ENCODE results near the gene RFNG.

RFNG gene

GRCh38 chr17:82031885-82032627 lies 19.6 kb downstream of the RFNG start:
- no peak overlapping the region for H4K91ac ChIP-seq (ENCODE audit: low read depth, low read length, poor library complexity)
- H3K27ac ChIP-seq (replicated peaks; ENCODE audit: low read length), result no peak overlapping the region
- H3K27me3 ChIP-seq (ENCODE audit: control insufficient read depth in 3 of 3, insufficient read depth in 3 of 3, low read depth in 1 of 3, low read length in 3 of 3), result no peaks in the 10 kb centered on the region
- H4K8ac ChIP-seq (ENCODE audit: low read depth, low read length), result no peak overlapping the region
- no peak overlapping the region for H2BK5ac ChIP-seq (ENCODE audit: low read length)
- H3K9me3 ChIP-seq (replicated peaks in 1 of 2; ENCODE audit: control insufficient read depth in 2 of 2, insufficient read depth in 1 of 2, low read depth in 1 of 2, low read length in 2 of 2), result no peaks in the 10 kb centered on the region
- H3K36me3 ChIP-seq (replicated peaks in 1 of 2; ENCODE audit: control insufficient read depth in 2 of 2, insufficient read depth in 2 of 2, low read length in 2 of 2), result peaks cover 28 to 40% of the 10 kb centered on the region in 2 donors
- H3K18ac ChIP-seq (ENCODE audit: low read length), result peak overlapping the region; percentile 94
- H3K4ac ChIP-seq (ENCODE audit: low read length), result no peak overlapping the region
- H2BK12ac ChIP-seq (ENCODE audit: low read length), result no peak overlapping the region
- no CpG with 5 or more reads among the region's 59 CpGs for WGBS, 2 donors (ENCODE audit: extremely low coverage in 2 of 2, insufficient read length in 2 of 2, insufficient replicate concordance in 1 of 2)
- H3K79me1 ChIP-seq (ENCODE audit: low read depth, low read length), result peaks cover 10% of the 10 kb centered on the region
- H2BK120ac ChIP-seq (ENCODE audit: low read depth, low read length), result peak overlapping the region; percentile 81
- DNase-seq (ENCODE audit: low spot score), result no peak
- H2BK15ac ChIP-seq (ENCODE audit: low read length), result peak overlapping the region; percentile 54
- peak overlapping the region; percentile 80 for H3K23ac ChIP-seq (ENCODE audit: low read depth, low read length, poor library complexity)
- peak overlapping the region; percentile 46 to 79 for H3K4me3 ChIP-seq (ENCODE audit: low read length in 2 of 2)
- peak overlapping the region; percentile 2 for H3K14ac ChIP-seq (ENCODE audit: low read length)
- H2AK5ac ChIP-seq (ENCODE audit: low read depth, low read length), result peak overlapping the region; percentile 83
- peak overlapping the region; percentile 77 for H2AFZ ChIP-seq (ENCODE audit: low read length)
- peaks cover 13 to 19% of the 10 kb centered on the region in 2 donors for H3K4me1 ChIP-seq (ENCODE audit: control insufficient read depth in 2 of 2, insufficient read depth in 1 of 2, low read depth in 1 of 2, low read length in 2 of 2)
- peak overlapping the region; percentile 100 for H3K4me2 ChIP-seq (ENCODE audit: insufficient read depth, low read length, poor library complexity, severe bottlenecking)
- peak overlapping the region; percentile 82 for H3K9ac ChIP-seq (ENCODE audit: low read depth, low read length, poor library complexity)

GRCh38 chr17:82031303-82031884 lies 20.2 kb downstream of the RFNG start, which contains the start of gene RAC3:
Gene RAC3, plus strand, starts transcription at chr17:82031678. Its CDS starts 84 bp downstream, at chr17:82031762.
- Histone ChIP-seq H3K27ac (replicated peaks; ENCODE audit: low read length) (peak within 1 kb of the TSS; percentile 54), H2AK5ac (ENCODE audit: low read depth, low read length) (peak within 1 kb of the TSS; percentile 83), H3K18ac (ENCODE audit: low read length) (peak within 1 kb of the TSS; percentile 94), H3K9me3 (replicated peaks in 1 of 2; ENCODE audit: control insufficient read depth in 2 of 2, insufficient read depth in 1 of 2, low read depth in 1 of 2, low read length in 2 of 2) (no peaks in the 10 kb centered on the region), H3K23ac (ENCODE audit: low read depth, low read length, poor library complexity) (peak within 1 kb of the TSS; percentile 93), H2BK5ac (ENCODE audit: low read length) (peak within 1 kb of the TSS; percentile 3), H3K79me1 (ENCODE audit: low read depth, low read length) (peaks cover 5% of the 10 kb centered on the region), H3K36me3 (replicated peaks in 1 of 2; ENCODE audit: control insufficient read depth in 2 of 2, insufficient read depth in 2 of 2, low read length in 2 of 2) (peaks cover 30 to 36% of the 10 kb centered on the region in 2 donors), H3K14ac (ENCODE audit: low read length) (peak within 1 kb of the TSS; percentile 2), H4K91ac (ENCODE audit: low read depth, low read length, poor library complexity) (no peak within 1 kb of the TSS), H2BK15ac (ENCODE audit: low read length) (peak within 1 kb of the TSS; percentile 67), H4K8ac (ENCODE audit: low read depth, low read length) (no peak within 1 kb of the TSS), H2BK120ac (ENCODE audit: low read depth, low read length) (peak within 1 kb of the TSS; percentile 81), H3K4ac (ENCODE audit: low read length) (no peak within 1 kb of the TSS), H3K9ac (ENCODE audit: low read depth, low read length, poor library complexity) (peak within 1 kb of the TSS; percentile 82), H3K27me3 (ENCODE audit: control insufficient read depth in 3 of 3, insufficient read depth in 3 of 3, low read depth in 1 of 3, low read length in 3 of 3) (no peaks in the 10 kb centered on the region), H3K4me3 (ENCODE audit: low read length in 2 of 2) (peak within 1 kb of the TSS; percentile 46 to 84), H2BK12ac (ENCODE audit: low read length) (no peak within 1 kb of the TSS), H3K4me2 (ENCODE audit: insufficient read depth, low read length, poor library complexity, severe bottlenecking) (peak within 1 kb of the TSS; percentile 100), H2AFZ (ENCODE audit: low read length) (peak within 1 kb of the TSS; percentile 91), H3K4me1 (ENCODE audit: control insufficient read depth in 2 of 2, insufficient read depth in 1 of 2, low read depth in 1 of 2, low read length in 2 of 2) (peaks cover 8 to 14% of the 10 kb centered on the region in 2 donors)
- no CpG with 5 or more reads among the region's 96 CpGs for WGBS, 2 donors (ENCODE audit: extremely low coverage in 2 of 2, insufficient read length in 2 of 2, insufficient replicate concordance in 1 of 2)
- DNase-seq (ENCODE audit: low spot score), result peak; percentile 72

- H2BK12ac ChIP-seq (ENCODE audit: low read length), result no peak overlapping the region
- no peaks in the 10 kb centered on the region for H3K27me3 ChIP-seq (ENCODE audit: control insufficient read depth in 3 of 3, insufficient read depth in 3 of 3, low read depth in 1 of 3, low read length in 3 of 3)
- peak overlapping the region; percentile 91 for H2AFZ ChIP-seq (ENCODE audit: low read length)
- no CpG with 5 or more reads among the region's 94 CpGs for WGBS, 2 donors (ENCODE audit: extremely low coverage in 2 of 2, insufficient read length in 2 of 2, insufficient replicate concordance in 1 of 2)
- peak; percentile 76 for DNase-seq (ENCODE audit: low spot score)
- H2BK5ac ChIP-seq (ENCODE audit: low read length), result peak overlapping the region; percentile 90
- H4K8ac ChIP-seq (ENCODE audit: low read depth, low read length), result peak overlapping the region; percentile 65
- peaks cover 5 to 12% of the 10 kb centered on the region in 2 donors for H3K4me1 ChIP-seq (ENCODE audit: control insufficient read depth in 2 of 2, insufficient read depth in 1 of 2, low read depth in 1 of 2, low read length in 2 of 2)
- H3K4me3 ChIP-seq (ENCODE audit: low read length in 2 of 2), result peak overlapping the region; percentile 43 to 84
- peak overlapping the region; percentile 54 for H3K27ac ChIP-seq (replicated peaks; ENCODE audit: low read length)
- peaks cover 9% of the 10 kb centered on the region for H3K79me1 ChIP-seq (ENCODE audit: low read depth, low read length)
- H3K4ac ChIP-seq (ENCODE audit: low read length), result no peak overlapping the region
- H2AK5ac ChIP-seq (ENCODE audit: low read depth, low read length), result peak overlapping the region; percentile 83
- peak overlapping the region; percentile 93 for H3K23ac ChIP-seq (ENCODE audit: low read depth, low read length, poor library complexity)
- H4K91ac ChIP-seq (ENCODE audit: low read depth, low read length, poor library complexity), result no peak overlapping the region
- H3K36me3 ChIP-seq (replicated peaks in 1 of 2; ENCODE audit: control insufficient read depth in 2 of 2, insufficient read depth in 2 of 2, low read length in 2 of 2), result peaks cover 29 to 30% of the 10 kb centered on the region in 2 donors
- peak overlapping the region; percentile 94 for H3K18ac ChIP-seq (ENCODE audit: low read length)
- peak overlapping the region; percentile 67 for H2BK15ac ChIP-seq (ENCODE audit: low read length)
- peak overlapping the region; percentile 72 for H2BK120ac ChIP-seq (ENCODE audit: low read depth, low read length)
- peaks cover 0 to 2% of the 10 kb centered on the region in 2 donors for H3K9me3 ChIP-seq (replicated peaks in 1 of 2; ENCODE audit: control insufficient read depth in 2 of 2, insufficient read depth in 1 of 2, low read depth in 1 of 2, low read length in 2 of 2)
- peak overlapping the region; percentile 98 for H3K4me2 ChIP-seq (ENCODE audit: insufficient read depth, low read length, poor library complexity, severe bottlenecking)
- H3K9ac ChIP-seq (ENCODE audit: low read depth, low read length, poor library complexity), result peak overlapping the region; percentile 72
- H3K14ac ChIP-seq (ENCODE audit: low read length), result peak overlapping the region; percentile 56
These were observed 20.9 kb downstream of the RFNG start for GRCh38 chr17:82030470-82031302.

All from neuronal stem cell (in vitro differentiated cells).